Esophagus muscularis mucosa (tissue), 4 donors: ENCODE data around the gene RNU6-8.

ENCODE experiments used
- CTCF ChIP-seq, 3 experiments: fragments of 200-600 bp in 2 of 3; fragments of 450-650 bp in 1 of 3; sonication (generic) in 2 of 3; IDR thresholded peaks; one replicate each; pipeline ENCODE4 v1.5.1; 2017 to 2019; ENCODE audit warnings: antibody characterized with exemption in 3 of 3, mild to moderate bottlenecking in 2 of 3, moderate library complexity in 1 of 3
- EP300 ChIP-seq: sonication (generic); formaldehyde crosslinking; IDR thresholded peaks from one replicate; pipeline ENCODE4 v1.6.1; 2017; ENCODE audit warnings: antibody characterized with exemption
- POLR2A ChIP-seq: fragments of 450-650 bp; IDR thresholded peaks from one replicate; pipeline ENCODE4 v1.6.1; 2017; ENCODE audit warnings: antibody characterized with exemption, moderate library complexity, mild to moderate bottlenecking, low read depth
- POLR2AphosphoS5 ChIP-seq, 2 donors: sonication (generic); formaldehyde crosslinking; IDR thresholded peaks; one replicate each; pipeline ENCODE4 v1.6.1; 2017; ENCODE audit warnings: antibody characterized with exemption in 2 of 2

- TF ChIP-seq POLR2AphosphoS5 (IDR thresholded peaks at IDR 0.05) = no peak
- no peak for TF ChIP-seq CTCF (IDR thresholded peaks at IDR 0.05)
- TF ChIP-seq POLR2A = no peak
- TF ChIP-seq EP300 = no peak
Observed at GRCh38 chr14:32217301-32217700, 14.2 kb upstream of the RNU6-8 start.
